GM19238 (cell line): ENCODE results near the gene CENPP.
A peak's percentile ranks its signal among the peaks of the same experiment; 100 is the strongest.

Source experiments
- DNase-seq: peaks from one replicate; pipeline ENCODE4 v3.0.0; 2011; ENCODE audit warnings: low spot score; ENCODE audit not compliant: insufficient read length

Gene CENPP

GRCh38 chr9:92325269-92325990 is at the start of gene CENPP, which contains the start of gene NOL8:
Gene CENPP, plus strand, starts transcription at chr9:92325953.
Gene NOL8, minus strand, starts transcription at chr9:92325350. Its CDS starts 1,189 bp downstream, at chr9:92324161.
- peak; percentile 82 for DNase-seq

- DNase-seq, result no peak
These were observed 49.3 kb upstream of the CENPP start for GRCh38 chr9:92276331-92277032.

- DNase-seq, result no peak
These were observed 47.6 kb upstream of the CENPP start for GRCh38 chr9:92278110-92278509.

GRCh38 chr9:92279302-92279701 is 46.5 kb upstream of the CENPP start:
- DNase-seq, result no peak

GRCh38 chr9:92289708-92290390 is 35.9 kb upstream of the CENPP start:
- DNase-seq, result no peak

GRCh38 chr9:92290785-92291429 is 34.8 kb upstream of the CENPP start:
- no peak for DNase-seq

- DNase-seq, result no peak
These were observed 34.2 kb upstream of the CENPP start for GRCh38 chr9:92291577-92291976.

GRCh38 chr9:92292338-92293074 is 33.2 kb upstream of the CENPP start:
- DNase-seq, result no peak

GRCh38 chr9:92293075-92293354 is 32.7 kb upstream of the CENPP start:
- DNase-seq, result no peak

GRCh38 chr9:92293452-92294296 is 32.1 kb upstream of the CENPP start, which contains the start of gene IARS1:
Gene IARS1, minus strand, starts transcription at chr9:92293697. Its CDS starts 4,278 bp downstream, at chr9:92289419.
- DNase-seq, result peak; percentile 84

- DNase-seq, result no peak
These were observed 31.5 kb upstream of the CENPP start for GRCh38 chr9:92294297-92294676.

- no peak for DNase-seq
These were observed 30.4 kb upstream of the CENPP start for GRCh38 chr9:92295240-92295790.

GRCh38 chr9:92295827-92296258 is 29.9 kb upstream of the CENPP start:
- no peak for DNase-seq

GRCh38 chr9:92297611-92298010 is 28.1 kb upstream of the CENPP start:
- DNase-seq, result no peak

- DNase-seq, result no peak
These were observed 27.7 kb upstream of the CENPP start for GRCh38 chr9:92298036-92298435.

GRCh38 chr9:92299116-92299515 is 26.6 kb upstream of the CENPP start:
- no peak for DNase-seq

GRCh38 chr9:92300936-92301335 is 24.8 kb upstream of the CENPP start:
- no peak for DNase-seq

- DNase-seq, result no peak
These were observed 16.9 kb upstream of the CENPP start for GRCh38 chr9:92308893-92309292.

- DNase-seq, result no peak
These were observed 15.2 kb upstream of the CENPP start for GRCh38 chr9:92310562-92310961.
